Transverse colon (tissue), 4 donors: Measurements from ENCODE around the gene ABTB1.

Source experiments
- POLR2A ChIP-seq: fragments of 450-650 bp; IDR thresholded peaks from one replicate; pipeline ENCODE4 v1.6.1; 2016; ENCODE audit warnings: antibody characterized with exemption, mild to moderate bottlenecking, moderate library complexity
- POLR2AphosphoS5 ChIP-seq, 3 donors: sonication (generic); formaldehyde crosslinking; IDR thresholded peaks; one replicate each; pipeline ENCODE4 v1.6.1; 2016; ENCODE audit warnings: antibody characterized with exemption in 3 of 3
- TF ChIP-seq, protein P1 (sequence below), 5 experiments: fragments of 200-600 bp in 3 of 5; fragments of 450-650 bp in 2 of 5; sonication (generic) in 3 of 5; IDR thresholded peaks; 1 replicate in 2 of 5; 2 replicates in 3 of 5; pipeline ENCODE4 v1.5.1; 2016 to 2017; ENCODE audit warnings: antibody characterized with exemption in 5 of 5, inconsistent platforms in 3 of 5, mild to moderate bottlenecking in 2 of 5, moderate library complexity in 1 of 5

- TF ChIP-seq, protein P1, sequence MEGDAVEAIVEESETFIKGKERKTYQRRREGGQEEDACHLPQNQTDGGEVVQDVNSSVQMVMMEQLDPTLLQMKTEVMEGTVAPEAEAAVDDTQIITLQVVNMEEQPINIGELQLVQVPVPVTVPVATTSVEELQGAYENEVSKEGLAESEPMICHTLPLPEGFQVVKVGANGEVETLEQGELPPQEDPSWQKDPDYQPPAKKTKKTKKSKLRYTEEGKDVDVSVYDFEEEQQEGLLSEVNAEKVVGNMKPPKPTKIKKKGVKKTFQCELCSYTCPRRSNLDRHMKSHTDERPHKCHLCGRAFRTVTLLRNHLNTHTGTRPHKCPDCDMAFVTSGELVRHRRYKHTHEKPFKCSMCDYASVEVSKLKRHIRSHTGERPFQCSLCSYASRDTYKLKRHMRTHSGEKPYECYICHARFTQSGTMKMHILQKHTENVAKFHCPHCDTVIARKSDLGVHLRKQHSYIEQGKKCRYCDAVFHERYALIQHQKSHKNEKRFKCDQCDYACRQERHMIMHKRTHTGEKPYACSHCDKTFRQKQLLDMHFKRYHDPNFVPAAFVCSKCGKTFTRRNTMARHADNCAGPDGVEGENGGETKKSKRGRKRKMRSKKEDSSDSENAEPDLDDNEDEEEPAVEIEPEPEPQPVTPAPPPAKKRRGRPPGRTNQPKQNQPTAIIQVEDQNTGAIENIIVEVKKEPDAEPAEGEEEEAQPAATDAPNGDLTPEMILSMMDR (IDR thresholded peaks at IDR 0.05): no peak
- TF ChIP-seq POLR2A (no peak), POLR2AphosphoS5 (IDR thresholded peaks at IDR 0.05) (no peak)
Observed at GRCh38 chr3:127666676-127667075, 6.1 kb upstream of the ABTB1 start.
